ENCODE results near the gene COL23A1.
"Not testable (repeated sequence)": the region's sequence is repeated elsewhere in the genome, so short reads cannot be mapped to it uniquely, and the experiment has no call there.

COL23A1 gene

DNA sequence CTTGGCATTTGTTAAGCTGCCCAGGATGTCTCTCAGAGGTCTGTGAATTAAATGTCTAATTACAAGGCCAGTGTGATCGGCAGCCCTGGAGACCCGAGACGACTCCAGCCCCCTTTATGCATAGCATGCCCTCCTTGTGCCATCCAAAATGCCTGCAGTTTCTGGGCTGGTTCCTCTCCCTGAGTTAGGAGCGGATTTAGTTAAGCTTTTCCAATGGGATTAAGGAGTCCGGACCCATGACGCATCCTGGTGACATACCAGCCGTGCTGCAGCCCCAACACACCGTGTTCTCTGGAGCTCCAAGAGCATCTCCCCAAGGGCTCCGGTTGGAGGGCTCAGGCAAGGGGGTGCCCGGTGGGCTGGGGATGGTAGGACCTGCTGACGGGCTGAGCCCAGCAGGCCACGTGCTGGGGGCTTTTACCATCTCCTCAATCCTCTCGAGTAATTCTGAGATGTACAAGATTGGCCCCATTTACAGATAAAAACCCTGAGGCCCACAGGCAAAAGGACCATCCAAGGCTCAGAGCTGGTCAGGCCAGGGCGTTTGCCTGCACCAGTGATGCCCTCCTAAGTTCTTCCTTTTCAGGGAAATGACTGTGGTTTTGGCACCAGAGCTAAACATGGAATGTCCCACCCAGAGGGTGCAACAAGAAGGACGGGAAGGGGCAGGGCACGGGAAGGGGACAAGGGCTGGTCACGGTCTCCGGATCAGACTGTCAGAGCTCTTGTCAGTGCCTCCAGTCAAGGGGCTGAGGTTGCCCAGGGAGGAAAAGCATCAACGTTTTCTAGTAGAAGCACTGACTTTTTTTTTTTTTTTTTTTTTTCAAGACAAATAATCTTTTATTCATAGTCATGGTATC lies 275.0 kb downstream of the COL23A1 start:
- no peak for DNase-seq

DNA sequence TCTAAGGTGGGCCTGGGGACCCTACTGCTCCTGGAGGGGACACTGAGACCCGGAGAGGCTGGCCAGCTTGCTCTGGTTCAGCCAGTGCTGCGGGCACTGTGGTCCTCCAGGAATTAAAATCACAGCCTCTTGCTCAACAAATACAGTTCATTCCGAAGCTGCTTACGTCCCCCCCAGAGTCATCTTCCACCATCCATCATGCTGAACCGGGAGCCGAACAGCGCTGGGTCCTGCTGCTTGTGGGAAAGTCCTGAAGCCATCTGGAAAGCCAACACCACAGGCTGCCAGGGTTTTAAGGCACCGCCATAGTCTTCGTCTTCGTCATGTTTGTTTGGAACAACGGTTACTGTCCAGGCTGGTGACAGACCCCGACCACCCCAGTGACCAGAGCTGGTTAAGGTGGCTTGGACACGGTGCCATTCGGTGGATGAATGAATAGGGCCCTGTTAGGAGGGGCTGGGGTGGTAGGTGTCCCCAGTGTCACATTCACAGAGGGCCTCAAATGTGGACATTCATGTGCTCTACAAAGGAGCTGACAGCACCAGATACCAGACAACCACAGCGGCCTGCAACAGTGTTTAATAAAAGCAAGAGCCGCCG lies 276.0 kb downstream of the COL23A1 start:
- DNase-seq: no peak

DNA sequence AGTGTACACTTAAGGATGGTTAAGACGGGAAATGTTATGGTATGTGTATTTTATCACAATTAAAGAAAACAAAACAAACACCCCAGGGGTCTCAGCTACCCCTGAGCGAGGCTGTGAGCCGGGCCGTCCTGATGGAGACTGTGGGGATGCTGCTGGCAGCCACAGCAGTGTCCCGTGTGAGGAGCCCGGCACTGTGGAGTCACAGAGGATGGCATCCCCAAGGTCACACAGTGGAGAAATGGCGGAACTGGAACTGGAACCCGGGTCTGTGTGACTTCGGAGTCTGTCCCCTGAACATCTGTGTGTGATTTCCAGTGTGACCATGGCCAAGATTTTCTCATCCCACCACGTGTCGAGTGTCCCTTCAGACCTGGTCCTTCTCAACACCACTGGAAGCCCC lies 276.9 kb downstream of the COL23A1 start:
- no peak for DNase-seq

DNA sequence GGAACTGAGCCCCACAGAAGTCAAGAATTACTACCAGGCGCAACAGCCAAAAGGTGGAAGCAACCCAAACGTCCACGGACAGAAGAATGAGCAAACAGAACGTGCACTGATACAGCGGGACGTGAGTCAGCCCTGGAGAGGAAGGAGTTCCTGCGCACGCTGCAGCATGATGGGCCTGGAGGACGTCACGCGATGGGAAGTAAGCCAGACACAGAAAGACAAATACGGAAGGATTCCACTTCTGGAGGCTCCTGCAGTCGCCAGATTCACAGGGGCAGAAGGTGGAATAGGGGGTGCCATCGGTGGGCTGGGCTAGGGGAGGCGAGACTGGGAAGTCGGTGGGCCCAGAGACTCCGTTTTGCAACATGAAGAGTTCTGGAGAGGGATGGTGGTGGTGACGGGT lies 277.3 kb downstream of the COL23A1 start:
- DNase-seq: no peak

DNA sequence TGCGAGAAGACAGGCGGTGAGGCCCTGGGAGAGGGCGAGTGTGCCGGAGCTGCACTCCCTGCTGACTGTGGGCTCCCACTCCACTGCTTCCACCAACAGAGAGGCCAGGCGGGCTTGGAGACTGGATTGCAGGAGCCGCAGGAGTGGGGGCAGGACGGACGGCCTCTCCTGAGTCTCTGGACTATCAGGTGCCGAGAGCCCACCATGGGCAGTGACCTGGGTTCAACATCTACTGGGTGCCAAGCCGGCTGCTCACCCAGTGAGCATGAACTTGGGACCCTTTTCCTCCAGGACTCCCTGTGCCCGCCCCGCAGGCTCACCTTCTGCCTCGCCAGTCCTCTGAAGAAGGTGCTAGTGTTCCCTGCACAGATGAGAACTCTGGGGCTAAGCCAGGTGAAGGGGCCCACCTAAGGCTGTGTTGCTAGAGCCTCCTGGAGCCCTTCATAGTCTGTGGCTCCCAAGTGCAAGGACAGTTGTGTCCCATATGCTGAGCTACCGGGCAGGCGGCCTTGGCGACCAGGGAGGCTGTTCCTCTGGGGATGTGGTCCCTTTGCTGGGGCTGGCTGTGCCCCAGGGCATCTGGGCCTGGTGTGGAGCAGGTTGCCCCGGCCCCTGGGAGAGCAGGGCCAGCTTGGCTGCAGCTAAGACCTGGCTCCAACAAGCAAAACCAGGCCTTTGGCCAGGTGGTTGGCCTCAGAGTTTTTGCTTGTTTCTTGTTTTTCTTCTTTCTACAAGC lies 279.9 kb downstream of the COL23A1 start:
- no peak for DNase-seq

DNA sequence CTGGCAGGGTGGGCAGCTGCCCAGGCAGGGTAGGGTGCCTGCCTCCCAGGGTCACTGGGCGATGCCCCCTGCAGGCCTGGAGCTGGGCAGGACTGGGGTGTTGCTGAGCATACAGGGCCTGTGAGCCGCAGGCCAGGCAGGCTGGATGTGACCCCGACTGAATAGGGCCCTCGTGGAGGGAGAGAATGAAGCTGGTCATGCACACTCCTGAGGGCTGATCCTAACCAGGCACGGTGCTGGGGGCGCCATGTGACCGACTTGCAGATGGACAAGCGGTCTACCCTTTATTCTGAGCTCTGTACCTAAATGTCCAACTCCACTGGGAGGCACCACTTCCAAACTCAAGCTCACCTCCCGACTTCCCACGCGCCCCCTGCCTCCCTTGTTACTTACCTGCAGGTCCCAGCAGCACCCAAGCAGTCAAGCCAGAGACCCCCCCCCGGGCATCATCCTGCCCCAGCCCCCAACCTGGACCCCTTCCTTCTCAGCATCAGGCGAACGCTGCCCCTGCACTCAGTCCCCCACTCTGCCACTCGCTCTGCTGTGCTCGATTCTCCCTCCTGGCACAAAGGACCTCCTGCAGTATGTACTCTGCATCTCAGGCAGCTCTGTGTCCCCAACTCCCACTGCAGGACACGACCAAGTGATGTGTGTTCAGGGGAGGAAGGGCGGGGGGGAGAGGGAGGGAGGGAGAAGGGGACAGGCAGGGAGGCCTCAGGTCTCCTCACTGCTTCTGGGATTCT lies 280.8 kb downstream of the COL23A1 start:
- DNase-seq: no peak

DNA sequence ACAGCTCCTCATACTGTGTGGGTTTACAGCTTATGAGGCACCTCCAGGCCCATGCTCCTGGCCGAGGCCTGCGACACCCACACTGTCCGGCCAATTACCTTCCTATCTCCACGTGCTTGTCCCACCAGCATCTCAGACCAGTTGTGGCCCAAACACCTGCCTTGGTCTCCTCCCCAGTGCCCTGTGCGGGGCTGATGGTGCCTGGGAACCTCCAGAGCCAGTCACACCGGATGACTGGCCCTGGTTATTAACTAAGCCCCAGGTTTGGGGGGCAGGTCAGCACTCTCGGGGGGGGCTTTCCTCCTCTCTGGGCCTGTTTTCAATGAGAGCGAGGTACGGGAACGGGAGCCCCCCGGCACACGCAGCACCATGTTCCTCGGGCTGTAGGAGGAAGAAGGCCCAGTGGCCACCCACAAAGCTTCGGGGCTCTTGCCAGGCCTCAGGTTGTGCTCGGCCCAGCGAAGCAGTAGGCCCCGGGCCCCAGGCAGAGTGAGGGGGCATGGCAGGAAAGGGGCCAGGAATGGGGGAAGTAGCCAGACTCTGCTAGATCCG lies 281.6 kb downstream of the COL23A1 start:
- no peak for DNase-seq

DNA sequence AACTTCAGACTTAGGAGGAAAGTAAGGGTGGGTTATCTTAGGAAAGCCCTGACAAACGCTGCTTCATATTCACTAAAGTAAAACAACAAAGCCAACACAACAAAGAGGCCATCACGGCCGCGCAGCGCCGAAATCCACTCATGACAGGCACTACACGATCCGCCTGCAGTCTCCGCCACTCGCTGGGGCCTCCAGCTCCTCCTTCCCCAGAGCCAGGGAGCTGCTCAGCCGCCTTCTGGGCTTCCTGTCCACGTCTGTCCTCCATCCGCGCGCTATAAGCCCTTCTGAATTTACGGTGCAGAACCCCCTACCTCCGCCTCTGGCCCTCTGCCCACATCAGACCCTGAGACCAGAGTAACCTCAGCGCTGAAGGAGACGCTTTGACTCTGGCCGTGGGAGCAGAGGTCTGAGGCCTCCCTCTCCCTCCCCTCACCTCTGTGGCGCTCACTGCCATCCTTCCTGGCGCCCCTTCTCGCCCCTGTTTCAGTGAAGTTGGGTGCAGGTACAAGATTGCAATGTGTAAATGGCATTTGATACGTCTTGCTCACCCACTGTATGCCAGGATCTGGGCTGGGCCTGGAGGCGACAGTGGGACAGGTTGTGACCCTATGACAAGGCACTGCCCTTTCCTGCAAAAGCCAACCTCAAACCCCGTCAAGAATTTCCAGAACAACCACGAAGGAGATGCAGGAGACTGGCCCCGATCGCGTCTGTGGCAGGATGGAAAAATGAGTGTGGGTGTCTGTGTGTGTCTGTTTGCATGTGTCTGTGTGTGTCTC lies 282.7 kb downstream of the COL23A1 start:
- DNase-seq: no peak

DNA sequence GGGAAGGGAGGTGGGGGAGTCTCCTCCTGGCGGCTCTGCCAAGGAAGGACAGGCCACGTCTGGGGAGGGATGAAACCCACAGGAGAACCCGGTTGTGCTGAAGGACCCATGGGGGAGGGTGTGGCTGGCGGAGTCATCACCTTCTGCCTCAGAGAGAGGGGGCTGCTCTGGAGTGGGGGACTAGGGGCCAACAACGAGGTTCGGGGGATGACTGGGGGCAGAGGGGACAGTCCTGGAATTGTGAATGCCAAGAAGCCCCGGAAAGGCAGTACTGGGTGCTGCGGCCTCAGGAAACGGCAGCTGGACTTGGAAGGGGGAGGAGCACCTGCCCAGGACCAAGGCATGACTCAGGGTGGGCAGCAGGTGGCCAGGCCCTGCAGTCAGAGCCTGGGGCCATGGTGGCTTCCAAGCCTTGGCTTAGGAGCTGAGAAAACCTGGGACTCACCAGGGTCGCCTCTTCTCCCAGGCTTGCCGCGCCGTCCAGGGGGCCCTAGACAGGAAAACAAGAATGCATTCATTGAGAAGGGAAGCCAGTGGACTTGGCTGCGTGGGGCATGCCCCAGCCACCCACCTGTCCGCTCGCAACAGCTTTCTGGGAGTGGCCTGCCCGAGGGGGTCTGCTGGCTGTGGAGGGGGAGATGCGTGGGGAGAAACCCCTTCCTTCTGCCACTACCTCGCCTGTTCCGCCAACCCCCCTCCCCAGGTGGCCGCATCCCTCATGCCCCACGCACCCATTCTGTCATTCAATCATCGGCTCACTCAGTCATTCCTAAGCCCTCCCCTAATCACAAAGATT lies 283.6 kb downstream of the COL23A1 start:
- no peak for DNase-seq

DNA sequence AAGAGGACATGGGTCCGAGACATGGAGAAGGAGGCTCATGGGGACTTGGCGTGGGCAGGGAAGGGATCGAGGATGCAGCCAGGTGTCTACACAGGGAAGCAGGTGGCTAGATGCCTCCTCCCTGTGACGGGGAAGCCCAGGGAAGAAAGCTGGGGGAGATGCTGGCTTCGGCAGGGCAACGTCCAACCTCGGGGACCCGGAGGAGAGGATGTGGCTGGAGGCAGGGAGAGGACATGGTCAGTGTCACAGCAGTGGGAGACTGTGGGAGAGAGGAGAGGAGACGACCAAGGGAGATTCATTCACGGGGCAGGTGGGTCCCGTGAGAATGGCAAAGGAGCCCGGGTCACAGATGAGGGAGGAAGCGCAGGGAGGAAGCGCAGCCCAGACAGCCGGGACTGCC lies 284.4 kb downstream of the COL23A1 start:
- DNase-seq: no peak

DNA sequence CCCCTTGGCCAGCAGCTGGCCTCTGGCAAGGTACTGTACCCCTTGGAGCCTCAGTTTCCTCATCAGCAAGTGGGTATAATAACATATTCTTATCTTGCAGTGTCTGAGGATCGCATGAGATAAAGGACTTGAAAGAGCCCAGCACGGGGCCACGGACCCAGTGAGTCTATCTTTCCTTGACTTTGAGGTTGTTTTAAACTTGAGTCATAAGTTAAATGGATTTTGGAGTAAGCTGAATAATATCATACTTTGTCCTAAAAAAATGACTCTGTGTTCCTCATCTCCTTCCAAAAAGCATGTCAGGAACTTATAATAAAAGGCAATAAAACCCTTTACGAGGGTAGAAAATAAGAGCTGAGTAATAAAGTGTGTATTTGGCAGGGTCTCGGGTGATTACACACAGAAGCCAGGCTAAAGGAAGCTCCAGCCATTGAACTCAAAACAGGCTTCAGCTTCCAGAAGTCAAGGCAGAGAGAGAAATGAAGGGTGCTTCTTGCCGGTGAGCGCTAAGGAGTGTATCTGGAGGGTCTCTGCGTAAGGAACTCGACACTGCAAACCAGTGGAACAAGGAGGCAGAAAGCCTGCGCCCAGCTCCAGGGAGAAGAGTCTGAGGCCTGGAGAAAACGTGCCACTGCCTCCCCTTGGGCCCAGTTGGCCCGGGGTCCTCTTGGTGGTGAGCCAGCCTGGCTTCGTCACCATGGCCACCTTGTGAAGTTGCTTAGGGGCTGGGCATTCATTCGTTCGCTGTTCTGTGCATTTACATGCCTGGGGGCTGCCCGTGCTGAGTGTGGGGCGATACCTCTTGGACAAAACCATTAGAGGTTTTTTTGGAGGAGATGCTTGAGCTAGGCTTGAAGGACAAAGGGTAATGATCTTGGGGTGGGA lies 285.2 kb downstream of the COL23A1 start:
- DNase-seq: no peak

DNA sequence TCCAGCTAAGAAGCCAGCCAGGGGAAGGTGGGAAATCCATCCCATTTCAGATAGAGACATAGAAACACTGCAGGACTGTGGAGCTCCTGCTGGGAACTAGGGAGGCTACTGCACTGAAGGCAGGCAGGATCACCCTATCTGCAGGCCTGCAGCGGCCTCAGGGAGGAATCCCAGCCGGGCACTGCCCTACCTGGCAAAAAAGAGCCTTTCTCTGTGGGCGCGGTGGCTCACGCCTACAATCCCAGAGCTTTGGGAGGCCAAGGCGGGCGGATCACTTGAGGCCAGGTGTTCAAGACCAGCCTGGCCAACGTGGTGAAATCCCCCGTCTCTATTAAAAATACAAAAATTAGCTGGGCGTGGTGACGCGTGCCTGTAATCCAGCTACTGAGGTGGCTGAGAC lies 286.2 kb downstream of the COL23A1 start:
- no peak for DNase-seq

DNA sequence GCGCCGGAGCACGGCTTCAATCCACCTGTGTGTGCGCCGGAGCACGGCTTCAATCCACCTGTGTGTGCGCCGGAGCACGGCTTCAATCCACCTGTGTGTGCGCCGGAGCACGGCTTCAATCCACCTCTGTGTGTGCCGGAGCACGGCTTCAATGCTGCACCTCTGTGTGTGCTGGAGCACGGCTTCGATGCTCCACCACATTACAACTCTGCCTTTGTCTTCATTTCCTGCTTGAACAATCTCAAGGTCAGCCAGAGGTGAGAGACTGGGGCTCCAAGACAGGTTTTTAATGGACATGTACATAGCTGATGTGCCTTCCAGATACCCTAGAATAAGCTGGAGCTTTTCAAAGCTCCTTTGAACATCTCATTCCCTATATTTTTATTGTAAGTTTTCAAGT lies 287.9 kb downstream of the COL23A1 start:
- not testable (repeated sequence) for DNase-seq

DNA sequence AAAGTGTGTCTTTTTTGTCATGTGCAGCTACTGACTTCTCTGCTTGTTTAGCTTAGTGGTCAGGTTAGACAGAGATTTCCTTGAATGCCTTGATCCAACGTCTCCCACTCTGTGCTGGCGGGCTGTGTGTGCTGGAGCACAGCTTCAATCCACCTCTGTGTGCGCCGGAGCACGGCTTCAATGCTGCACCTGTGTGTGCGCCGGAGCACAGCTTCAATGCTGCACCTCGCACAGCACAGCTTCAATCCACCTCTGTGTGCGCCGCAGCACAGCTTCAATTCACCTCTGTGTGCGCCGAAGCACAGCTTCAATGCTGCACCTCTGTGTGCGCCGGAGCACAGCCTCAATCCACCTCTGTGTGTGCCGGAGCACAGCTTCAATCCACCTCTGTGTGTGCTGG lies 288.6 kb downstream of the COL23A1 start:
- no peak for DNase-seq

DNA sequence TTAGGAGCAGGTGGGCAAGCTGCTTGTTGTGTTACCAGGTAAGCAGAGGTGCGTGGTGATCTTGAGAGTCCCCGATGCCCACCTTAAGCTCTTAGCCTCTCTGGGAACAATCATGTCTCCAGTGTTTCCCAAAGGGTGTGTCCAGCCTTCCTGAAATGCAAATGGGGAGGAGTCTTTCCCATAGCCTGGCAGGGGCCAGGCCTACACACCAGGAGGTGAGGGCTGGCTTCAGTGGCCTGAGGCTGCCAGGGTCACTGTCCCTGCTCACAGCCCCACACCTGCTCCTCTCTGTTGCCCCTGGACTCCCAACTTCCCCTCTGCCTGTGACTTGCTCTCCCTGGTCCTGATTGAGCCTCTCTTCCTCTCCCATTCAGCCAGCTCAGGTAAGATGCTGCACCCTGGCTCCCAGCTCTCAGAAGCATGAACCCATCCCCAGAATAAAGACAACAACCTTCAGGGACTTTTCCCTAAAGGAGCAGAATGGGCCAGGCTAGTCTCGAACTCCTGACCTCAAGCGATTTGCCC lies 291.8 kb downstream of the COL23A1 start:
- DNase-seq: no peak

DNA sequence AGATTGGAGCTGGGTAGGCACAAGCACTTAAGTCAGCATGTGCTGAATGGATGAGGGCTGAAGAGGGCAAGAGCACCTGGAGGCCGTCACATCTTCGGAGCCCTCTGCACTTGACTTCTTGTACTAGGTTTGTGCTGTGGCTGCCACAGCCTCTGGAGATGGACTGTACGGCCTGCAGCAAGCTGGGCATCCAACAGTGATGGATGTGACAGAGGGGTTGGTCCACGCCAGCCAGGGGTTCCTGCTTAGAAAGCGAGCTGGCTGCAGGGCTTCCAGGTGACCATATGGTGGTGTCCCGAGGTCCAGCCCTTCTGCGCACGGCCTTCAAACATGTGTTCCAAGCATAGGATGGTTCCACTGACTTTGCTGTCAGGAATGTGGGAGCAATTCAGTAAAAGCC lies 292.4 kb downstream of the COL23A1 start:
- no peak for DNase-seq

DNA sequence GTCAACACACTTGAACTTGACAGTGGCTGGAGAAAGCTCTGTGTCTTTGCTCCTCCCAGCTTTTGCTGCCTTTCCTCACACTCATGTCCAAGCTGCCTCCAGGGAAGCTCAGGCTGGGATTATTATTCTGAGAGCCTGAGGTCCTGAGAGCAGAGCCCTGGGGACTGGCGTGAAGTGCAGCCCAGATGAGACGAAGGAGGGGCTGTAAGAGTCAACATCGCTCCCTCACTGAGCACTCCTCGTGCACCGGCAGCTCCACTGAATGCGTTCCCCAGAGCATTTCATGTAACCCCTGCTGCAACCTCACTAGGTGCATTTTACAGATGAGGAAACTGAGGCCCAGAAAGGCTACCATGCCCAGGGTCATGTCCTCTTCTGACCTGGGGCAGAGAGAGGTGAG lies 294.1 kb downstream of the COL23A1 start:
- no peak for DNase-seq

DNA sequence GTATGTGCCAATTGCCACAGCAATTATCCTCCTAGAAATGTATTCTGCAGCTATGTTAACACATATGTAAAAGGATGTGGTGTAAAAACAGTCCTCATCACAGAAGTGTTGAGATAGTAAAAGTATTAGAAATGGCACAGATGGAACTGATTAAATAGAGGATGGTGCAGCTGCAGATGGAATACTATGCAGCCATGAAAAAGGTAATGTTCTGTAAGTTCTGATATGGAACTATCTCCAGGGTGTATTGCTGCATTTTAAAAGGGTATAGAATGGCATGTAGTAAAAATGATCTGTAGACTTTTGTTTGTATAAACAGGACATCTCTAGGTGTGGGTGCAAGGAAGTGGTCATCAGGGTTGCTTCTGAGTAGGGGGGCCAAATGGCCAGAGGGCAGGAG lies 294.6 kb downstream of the COL23A1 start:
- no peak for DNase-seq

DNA sequence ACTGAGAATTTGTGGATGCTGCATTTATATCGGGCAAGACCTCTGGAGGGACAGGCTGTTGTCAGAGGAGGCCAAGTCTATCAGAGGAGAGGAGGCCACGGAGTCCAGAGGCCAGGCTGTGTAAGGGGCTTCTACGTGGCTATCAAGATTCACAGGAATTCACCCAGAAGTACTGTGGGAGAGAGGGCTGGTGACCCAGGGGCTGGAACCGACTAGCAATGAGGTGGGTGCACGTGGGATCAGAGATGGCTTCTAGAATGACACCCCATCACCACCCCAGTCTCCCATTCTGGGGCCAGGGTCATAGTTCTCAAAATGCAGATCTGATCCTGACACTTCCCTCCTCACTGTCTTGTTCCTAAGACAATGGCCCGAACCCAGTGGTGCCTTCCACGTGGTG lies 296.4 kb downstream of the COL23A1 start:
- no peak for DNase-seq

DNA sequence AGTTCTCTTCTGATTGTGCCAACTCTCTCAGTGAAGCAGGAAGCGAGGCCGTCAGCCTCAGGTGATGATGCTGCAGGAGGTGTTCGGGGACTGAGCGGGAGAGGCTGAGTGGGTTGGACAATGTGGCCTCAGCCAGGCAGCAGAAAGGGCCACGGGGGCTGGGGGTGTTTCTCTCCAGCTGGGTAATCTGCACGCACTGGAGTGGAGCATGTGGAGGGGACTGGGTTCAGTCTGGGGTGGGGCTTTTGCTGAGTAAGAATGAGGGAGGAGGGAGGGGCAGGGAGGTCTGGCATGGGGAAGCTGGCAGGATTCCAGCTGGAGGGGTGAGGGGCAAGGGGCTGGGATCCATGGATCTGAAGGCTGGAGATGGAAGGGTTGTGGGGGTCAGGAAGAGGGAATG lies 296.8 kb downstream of the COL23A1 start:
- DNase-seq: no peak
